Activated CD4-positive, alpha-beta memory T cell treated with anti-CD3 and anti-CD28 coated beads, Interleukin-2, amount 10 ng/mL, durations not matched to agents 7 days and 5 days (primary cell): ENCODE measurements around the gene TTC33. TPM values are rescaled to one million over a fixed set of nuclear protein-coding genes. Genes with fewer than 3 reads are reported as not detected.

ENCODE experiments used
- CTCF ChIA-PET: fragments of 350-600 bp; sonication (Branson Sonifier 250); formaldehyde crosslinking; loops from one replicate; lab custom pipeline; 2021; ENCODE audit warnings: antibody characterized with exemption, inconsistent platforms; lab: Charles Lee
- POLR2A ChIA-PET: fragments of 350-600 bp; sonication (Branson Sonifier 250); formaldehyde crosslinking; loops from one replicate; lab custom pipeline; 2021; ENCODE audit warnings: antibody characterized with exemption; lab: Charles Lee
- DNase-seq: peaks from one replicate; pipeline ENCODE4 v3.0.0-alpha.2; 2020
- H3K27ac Mint-ChIP-seq: one replicate; pipeline ENCODE4 v1.8.0; 2021; ENCODE audit warnings: mild to moderate bottlenecking, mixed read lengths
- H3K27me3 Mint-ChIP-seq: one replicate; pipeline ENCODE4 v1.8.0; 2021; ENCODE audit warnings: mixed read lengths
- H3K36me3 Mint-ChIP-seq: one replicate; pipeline ENCODE4 v1.8.0; 2021; ENCODE audit warnings: low read depth, mixed read lengths
- H3K4me1 Mint-ChIP-seq: one replicate; pipeline ENCODE4 v1.8.0; 2021; ENCODE audit warnings: mixed read lengths
- H3K4me3 Mint-ChIP-seq: one replicate; pipeline ENCODE4 v1.8.0; 2021; ENCODE audit warnings: mild to moderate bottlenecking, mixed read lengths
- H3K9me3 Mint-ChIP-seq: one replicate; pipeline ENCODE4 v1.8.0; 2021; ENCODE audit warnings: mixed read lengths
- total RNA-seq, 2 experiments: library from RNA; stranded (reverse); gene quantifications; one replicate each; pipeline ENCODE4 v1.2.3, GENCODE V29; 2021

TTC33 gene
- total RNA-seq, 2 experiments from 2014 or later, result 19.6 to 19.9 TPM

DNA sequence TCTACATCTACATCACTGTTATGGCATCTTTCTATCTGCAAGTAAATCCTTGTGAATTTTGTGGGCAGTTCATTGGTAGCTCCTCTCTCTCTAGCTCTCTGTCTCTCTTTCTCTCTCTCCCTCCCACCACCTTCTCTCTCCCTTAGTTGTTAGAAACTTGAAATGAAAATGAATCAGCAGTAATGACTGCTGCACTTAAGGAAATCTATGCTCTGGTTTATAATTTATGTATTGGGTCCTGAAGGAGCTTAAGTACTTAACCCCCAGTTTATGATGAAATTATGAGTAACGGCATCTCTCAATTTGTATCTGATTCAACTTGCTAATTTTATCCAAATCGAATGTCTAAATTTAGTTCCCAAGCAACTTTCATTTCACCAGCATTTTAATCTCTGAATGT, 128.1 kb downstream of the TTC33 start:
- H3K9me3 Mint-ChIP-seq, result peaks cover 2% of the 10 kb centered on the region
- H3K36me3 Mint-ChIP-seq, result peaks cover 8% of the 10 kb centered on the region
- no peaks in the 10 kb centered on the region for H3K27me3 Mint-ChIP-seq
- no peak overlapping the region for H3K27ac Mint-ChIP-seq
- DNase-seq, result no peak
- CTCF ChIA-PET, result no interaction called here
- H3K4me1 Mint-ChIP-seq, result peaks cover 9% of the 10 kb centered on the region
- POLR2A ChIA-PET, result interaction anchor here (1.7 kb wide), 1 partner anchor 22 kb away, joined by 5 read pairs; no protein-coding TSS in a partner anchor
- no peak overlapping the region for H3K4me3 Mint-ChIP-seq

DNA sequence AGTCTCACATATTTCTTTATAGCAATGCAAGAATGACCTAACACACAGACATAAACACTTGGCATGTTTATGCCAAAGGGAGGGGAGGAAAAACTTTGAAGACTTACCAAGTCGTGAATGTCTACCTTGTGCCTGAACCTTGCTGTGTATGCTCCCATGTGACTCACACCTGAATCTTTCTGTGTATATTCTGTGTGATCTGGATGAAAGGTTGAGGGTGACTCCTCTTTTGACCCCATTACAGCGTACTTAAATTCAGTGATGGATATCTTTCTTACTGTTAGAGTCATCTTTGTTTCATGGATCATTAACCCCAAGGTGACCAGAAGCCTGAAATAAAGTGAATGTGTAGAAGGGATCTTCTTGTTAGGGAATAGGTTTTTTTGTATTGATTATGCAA, 129.0 kb downstream of the TTC33 start:
- Mint-ChIP-seq H3K9me3 (peaks cover 2% of the 10 kb centered on the region), H3K27ac (no peak overlapping the region), H3K36me3 (peaks cover 8% of the 10 kb centered on the region), H3K4me1 (peaks cover 13% of the 10 kb centered on the region), H3K27me3 (no peaks in the 10 kb centered on the region), H3K4me3 (no peak overlapping the region)
- POLR2A ChIA-PET, result interaction anchor here (1.7 kb wide), 1 partner anchor 21 kb away, joined by 5 read pairs; no protein-coding TSS in a partner anchor
- CTCF ChIA-PET, result no interaction called here
- no peak for DNase-seq

DNA sequence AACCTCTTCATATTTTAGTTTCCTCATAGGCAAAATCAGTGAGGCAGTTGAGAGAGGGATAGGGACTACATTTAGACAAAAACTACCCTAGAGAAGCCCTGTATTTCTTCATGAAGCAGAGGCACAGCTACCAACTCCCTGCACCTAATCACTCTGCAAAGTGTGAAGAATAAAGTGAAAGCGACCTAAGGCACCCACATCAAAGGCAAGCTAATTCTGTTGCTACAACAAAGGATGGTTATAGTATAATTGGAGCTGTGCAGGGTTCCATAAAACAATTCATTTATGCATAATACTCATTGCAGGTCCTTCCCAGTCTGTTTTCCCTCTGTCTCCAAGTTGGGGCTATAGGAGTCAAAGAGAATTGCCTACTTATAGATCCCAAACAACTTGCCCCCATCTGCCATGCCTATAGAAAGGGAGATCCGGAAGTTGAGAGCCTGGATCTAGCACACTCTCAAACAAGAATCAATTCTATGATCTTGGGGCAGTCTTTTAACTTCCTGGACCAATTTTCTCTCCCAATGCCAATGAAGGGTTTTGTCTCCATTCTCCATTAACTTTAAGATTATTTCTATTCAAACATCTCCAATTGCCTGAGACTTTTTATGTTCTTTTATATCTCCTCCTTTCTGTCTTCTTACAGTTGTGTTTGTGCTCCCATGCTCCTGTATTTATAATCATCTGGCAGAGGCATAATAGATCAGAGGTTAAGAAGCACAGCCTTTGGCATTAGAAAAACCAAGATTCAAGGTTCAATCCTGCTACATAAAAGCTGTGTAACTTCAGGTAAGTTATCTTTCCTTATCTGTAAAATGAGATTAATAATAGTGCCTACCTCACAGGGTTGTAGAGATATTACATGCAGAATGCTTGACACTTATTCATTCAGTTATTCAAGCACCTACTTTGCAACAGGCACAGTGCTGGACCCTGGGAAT, 132.0 kb downstream of the TTC33 start:
- ChIA-PET POLR2A (interaction anchor here (1.0 to 1.6 kb wide), 2 partner anchors 8 to 56 kb away, joined by 3 to 5 read pairs; partner anchors contain the start of gene PTGER4), CTCF (no interaction called here)
- DNase-seq, result no peak
- Mint-ChIP-seq H3K9me3 (no peaks in the 10 kb centered on the region), H3K27me3 (no peaks in the 10 kb centered on the region), H3K36me3 (no peaks in the 10 kb centered on the region), H3K4me1 (peaks cover 14% of the 10 kb centered on the region), H3K27ac (no peak overlapping the region), H3K4me3 (no peak overlapping the region)

DNA sequence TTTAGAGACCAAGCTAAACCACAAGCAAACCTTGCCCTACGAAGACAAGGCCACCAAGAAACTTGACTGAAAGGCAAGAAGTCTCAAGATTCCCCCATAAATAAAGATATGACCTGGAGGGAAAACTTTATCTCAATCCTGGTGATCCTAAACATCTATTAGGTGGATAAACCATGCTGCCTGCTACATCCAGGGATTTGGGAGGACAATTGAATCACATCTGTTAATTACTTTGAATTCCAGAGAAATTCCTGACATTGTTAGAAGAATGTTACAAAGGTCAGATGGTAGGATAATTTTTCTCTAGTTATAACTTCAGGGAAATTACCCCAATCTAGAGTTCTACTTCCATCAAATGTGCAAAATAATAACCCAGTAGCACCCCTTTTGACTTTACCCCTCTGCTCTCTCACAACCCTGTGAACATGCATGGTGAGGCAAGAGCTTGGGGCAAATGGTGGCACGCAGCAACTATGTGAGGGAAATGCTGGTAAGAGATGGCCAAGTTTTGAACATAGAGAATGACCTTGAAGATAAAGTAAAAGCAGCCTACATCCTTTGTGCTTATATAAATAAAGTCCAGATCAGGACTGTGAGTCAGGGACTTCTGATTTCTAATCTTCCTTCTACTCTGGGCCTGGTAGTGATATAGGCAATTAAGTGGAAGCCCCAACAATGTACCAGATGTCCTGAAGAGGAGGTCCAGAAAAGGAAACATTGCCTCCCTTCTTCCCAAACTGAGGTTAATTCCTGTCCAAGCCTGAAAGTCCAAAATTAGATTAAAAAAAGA, 133.1 kb downstream of the TTC33 start:
- H3K36me3 Mint-ChIP-seq, result no peaks in the 10 kb centered on the region
- H3K4me3 Mint-ChIP-seq, result no peak overlapping the region
- CTCF ChIA-PET, result no interaction called here
- no peaks in the 10 kb centered on the region for H3K27me3 Mint-ChIP-seq
- POLR2A ChIA-PET, result interaction anchor here (1.0 to 1.6 kb wide), 2 partner anchors 10 to 57 kb away, joined by 3 to 5 read pairs; partner anchors contain the start of gene PTGER4
- H3K27ac Mint-ChIP-seq, result no peak overlapping the region
- H3K9me3 Mint-ChIP-seq, result no peaks in the 10 kb centered on the region
- H3K4me1 Mint-ChIP-seq, result peaks cover 14% of the 10 kb centered on the region
- no peak for DNase-seq

DNA sequence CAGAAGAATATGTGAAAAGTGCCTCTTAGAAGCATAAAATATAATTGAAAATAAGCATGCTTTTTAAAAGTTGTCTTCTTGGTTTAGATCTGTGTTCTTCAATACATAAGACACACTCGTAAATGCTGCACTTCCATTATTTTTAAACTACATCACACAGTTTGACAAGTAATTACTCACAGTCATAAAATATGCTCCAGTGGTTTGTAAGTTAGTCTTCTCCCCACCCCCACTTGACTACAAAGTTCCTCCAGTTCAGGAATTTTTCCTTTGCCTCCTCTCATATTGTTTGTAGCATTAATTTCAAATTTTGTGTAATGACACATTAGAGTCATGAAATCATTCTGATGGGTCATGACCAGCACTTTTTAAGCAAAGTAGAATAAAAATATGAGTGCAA, 136.3 kb downstream of the TTC33 start:
- Mint-ChIP-seq H3K9me3 (no peaks in the 10 kb centered on the region), H3K27me3 (no peaks in the 10 kb centered on the region), H3K36me3 (no peaks in the 10 kb centered on the region), H3K4me1 (peaks cover 21% of the 10 kb centered on the region), H3K27ac (no peak overlapping the region), H3K4me3 (no peak overlapping the region)
- ChIA-PET CTCF (no interaction called here), POLR2A (no interaction called here)
- DNase-seq, result no peak

DNA sequence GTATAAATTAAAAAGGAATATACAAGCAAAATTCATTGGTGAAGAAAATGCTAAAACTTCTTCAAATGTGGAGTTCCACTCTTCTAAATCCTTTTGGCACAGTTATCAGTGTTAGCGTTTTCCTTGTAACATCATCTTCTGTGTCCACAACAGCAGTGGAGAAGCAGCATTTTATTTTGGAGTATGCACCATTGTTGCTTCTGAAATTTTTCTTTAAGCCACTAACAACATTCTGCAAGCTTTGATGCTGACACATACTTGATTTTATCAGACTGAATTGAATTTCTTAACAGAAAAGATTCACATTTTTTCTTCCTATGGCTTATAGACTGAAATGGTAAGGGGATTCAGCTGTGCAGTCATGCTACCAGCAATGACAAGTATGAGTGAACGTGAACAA, 136.8 kb downstream of the TTC33 start:
- H3K27ac Mint-ChIP-seq, result no peak overlapping the region
- peaks cover 20% of the 10 kb centered on the region for H3K4me1 Mint-ChIP-seq
- no peak for DNase-seq
- no peaks in the 10 kb centered on the region for H3K27me3 Mint-ChIP-seq
- ChIA-PET CTCF (no interaction called here), POLR2A (no interaction called here)
- no peaks in the 10 kb centered on the region for H3K36me3 Mint-ChIP-seq
- no peaks in the 10 kb centered on the region for H3K9me3 Mint-ChIP-seq
- no peak overlapping the region for H3K4me3 Mint-ChIP-seq

DNA sequence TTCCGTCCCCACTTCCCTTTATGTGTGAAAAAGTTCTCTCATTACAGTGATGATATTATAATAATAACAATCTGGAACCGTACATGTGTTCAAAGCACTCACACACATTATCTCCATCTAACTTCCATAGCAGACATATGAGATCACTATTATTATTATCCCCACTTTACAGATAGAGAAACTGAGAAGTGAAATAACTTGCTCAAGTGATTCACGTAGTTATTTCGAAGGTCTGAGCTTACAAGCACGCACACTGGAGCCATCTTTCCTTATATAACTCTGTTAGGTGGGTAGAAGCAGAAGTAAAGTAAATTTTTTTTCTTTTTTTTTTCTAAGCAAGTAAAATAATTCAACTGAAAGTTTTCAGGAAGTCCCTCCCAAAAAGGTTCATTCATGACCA, 139.0 kb downstream of the TTC33 start:
- Mint-ChIP-seq H3K4me1 (peaks cover 14% of the 10 kb centered on the region), H3K9me3 (no peaks in the 10 kb centered on the region), H3K27ac (no peak overlapping the region), H3K27me3 (no peaks in the 10 kb centered on the region), H3K4me3 (no peak overlapping the region), H3K36me3 (no peaks in the 10 kb centered on the region)
- no peak for DNase-seq
- ChIA-PET POLR2A (no interaction called here), CTCF (no interaction called here)

DNA sequence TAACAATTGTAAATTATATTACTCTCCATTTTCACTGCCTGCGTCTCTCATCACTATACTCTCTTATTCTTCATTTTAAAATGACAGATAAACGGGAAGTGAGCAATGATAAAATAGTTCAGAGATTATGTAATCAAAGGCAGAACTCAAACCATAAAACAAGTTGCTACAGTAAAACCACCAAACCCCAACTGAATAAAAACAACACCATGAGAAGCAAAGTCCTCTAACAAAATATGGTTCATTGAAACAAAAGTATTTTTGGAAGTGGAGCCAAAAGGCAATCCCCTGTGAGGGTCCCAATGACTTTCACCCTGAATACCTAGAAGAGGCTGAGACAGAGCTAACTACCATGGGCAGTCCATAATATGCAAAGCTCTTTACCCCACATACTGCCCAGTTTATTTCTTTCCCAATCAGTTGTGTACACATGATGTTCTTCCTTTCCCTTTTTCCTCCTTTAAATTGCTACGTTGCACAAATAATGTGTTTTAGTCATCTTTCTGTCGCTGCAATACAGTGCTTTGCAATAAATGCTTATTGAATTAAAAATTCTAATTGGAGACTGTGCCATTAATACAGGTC, 140.1 kb downstream of the TTC33 start:
- POLR2A ChIA-PET, result interaction anchor here (1.5 kb wide), 1 partner anchor 14 kb away, joined by 3 read pairs; no protein-coding TSS in a partner anchor
- Mint-ChIP-seq H3K27me3 (no peaks in the 10 kb centered on the region), H3K36me3 (no peaks in the 10 kb centered on the region), H3K27ac (no peak overlapping the region), H3K4me3 (no peak overlapping the region), H3K9me3 (peaks cover 3% of the 10 kb centered on the region), H3K4me1 (peaks cover 13% of the 10 kb centered on the region)
- DNase-seq, result no peak
- CTCF ChIA-PET, result interaction anchor here (0.5 to 0.7 kb wide), 2 partner anchors 50 to 156 kb away, joined by 3 to 4 read pairs; no protein-coding TSS in a partner anchor

DNA sequence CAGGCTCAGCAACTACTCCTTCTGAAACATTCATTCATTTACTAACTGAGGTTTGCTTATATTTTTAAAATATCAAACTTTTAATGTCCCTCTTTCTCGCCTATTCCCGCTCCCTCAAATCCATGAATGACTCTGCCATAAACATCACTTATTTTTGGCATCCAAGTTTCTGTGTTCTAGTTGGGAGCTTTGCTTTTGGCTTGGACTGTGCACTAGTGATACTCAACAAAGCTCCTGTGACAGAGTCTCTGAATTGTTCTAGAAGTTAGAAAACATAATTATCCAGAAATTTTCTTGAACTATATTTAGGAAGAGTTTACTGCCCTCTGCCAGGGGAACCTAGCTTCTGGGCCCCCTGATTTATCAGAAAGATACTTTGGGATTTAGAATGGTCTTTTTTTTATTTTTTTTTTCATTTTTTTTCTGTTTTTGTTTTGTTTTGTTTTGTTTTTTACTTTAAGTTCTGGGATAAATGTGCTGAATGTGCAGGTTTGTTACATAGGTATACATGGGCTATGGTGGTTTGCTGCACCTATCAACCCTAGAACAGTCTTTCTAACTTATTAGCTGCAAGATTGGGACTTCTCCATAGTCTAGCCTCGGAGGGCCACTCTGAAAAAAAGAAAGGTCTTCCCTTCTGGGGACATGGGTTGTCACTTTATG, 140.7 kb downstream of the TTC33 start:
- H3K36me3 Mint-ChIP-seq, result no peaks in the 10 kb centered on the region
- no peak overlapping the region for H3K27ac Mint-ChIP-seq
- ChIA-PET CTCF (interaction anchor here (0.5 to 0.7 kb wide), 3 partner anchors 13 to 155 kb away, joined by 3 to 4 read pairs (median 3); no protein-coding TSS in a partner anchor), POLR2A (interaction anchor here (1.5 kb wide), 1 partner anchor 13 kb away, joined by 3 read pairs; no protein-coding TSS in a partner anchor)
- no peaks in the 10 kb centered on the region for H3K27me3 Mint-ChIP-seq
- peaks cover 13% of the 10 kb centered on the region for H3K4me1 Mint-ChIP-seq
- no peak overlapping the region for H3K4me3 Mint-ChIP-seq
- no peak for DNase-seq
- H3K9me3 Mint-ChIP-seq, result peaks cover 3% of the 10 kb centered on the region

DNA sequence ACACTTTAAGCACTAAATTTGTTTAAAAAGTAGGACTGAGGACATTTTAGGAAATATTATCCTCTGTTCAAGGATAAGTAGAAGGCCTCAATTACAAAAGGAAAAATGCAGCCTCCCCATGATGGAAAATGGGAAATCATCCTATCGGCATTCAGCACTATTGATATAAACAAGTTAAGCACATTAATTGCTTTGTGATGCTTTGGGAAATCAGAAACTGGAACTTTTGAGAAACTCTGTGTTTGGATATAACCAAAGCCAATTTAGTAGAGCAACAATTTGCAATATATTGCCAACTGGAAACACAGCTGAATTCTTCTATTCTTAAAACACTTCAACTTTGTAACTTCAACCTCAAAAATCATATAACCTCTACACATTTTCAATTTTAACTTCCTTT, 141.3 kb downstream of the TTC33 start:
- POLR2A ChIA-PET, result interaction anchor here (1.5 kb wide), 1 partner anchor 13 kb away, joined by 3 read pairs; no protein-coding TSS in a partner anchor
- Mint-ChIP-seq H3K9me3 (peaks cover 3% of the 10 kb centered on the region), H3K36me3 (no peaks in the 10 kb centered on the region), H3K4me3 (no peak overlapping the region), H3K27ac (no peak overlapping the region), H3K27me3 (no peaks in the 10 kb centered on the region), H3K4me1 (peaks cover 13% of the 10 kb centered on the region)
- CTCF ChIA-PET, result interaction anchor here (0.7 kb wide), 1 partner anchor 13 kb away, joined by 3 read pairs; no protein-coding TSS in a partner anchor
- no peak for DNase-seq

DNA sequence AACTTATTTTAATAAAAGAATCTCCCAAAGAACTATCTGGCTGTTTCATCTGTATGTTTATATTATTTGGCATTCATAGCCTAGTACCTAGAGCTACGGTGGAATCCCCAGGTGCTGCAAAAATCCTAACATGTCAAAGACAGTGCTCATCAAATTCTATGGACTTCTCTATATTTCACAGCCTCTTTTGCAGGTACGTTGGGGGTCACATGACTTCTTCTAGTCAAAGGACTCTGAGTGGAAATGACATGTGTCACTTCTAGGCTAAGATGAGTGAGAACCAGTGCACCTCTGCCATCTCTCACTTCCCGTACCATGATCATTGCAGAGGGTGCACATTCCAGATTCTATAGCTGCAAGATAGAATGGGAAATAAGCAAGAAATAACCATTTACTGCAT, 148.6 kb downstream of the TTC33 start:
- no peak for DNase-seq

More for the DNA sequence above, 148.6 kb downstream of the TTC33 start:
- Mint-ChIP-seq H3K4me3 (no peak overlapping the region), H3K36me3 (peaks cover 3% of the 10 kb centered on the region), H3K27ac (no peak overlapping the region), H3K9me3 (peaks cover 3% of the 10 kb centered on the region), H3K27me3 (no peaks in the 10 kb centered on the region), H3K4me1 (peaks cover 17% of the 10 kb centered on the region)
- ChIA-PET POLR2A (interaction anchor here (1.3 kb wide), 1 partner anchor 74 kb away, joined by 3 read pairs; no protein-coding TSS in a partner anchor), CTCF (no interaction called here)
